B cell (primary cell): ENCODE results near the gene AQP6.

Source experiments
- EZH2 ChIP-seq: IDR thresholded peaks from 2 replicates; pipeline ENCODE4 v1.6.1; 2012; ENCODE audit warnings: borderline replicate concordance, low read depth, mild to moderate bottlenecking, moderate library complexity, low read length; ENCODE audit not compliant: insufficient read depth, poor library complexity, severe bottlenecking
- TF ChIP-seq, protein P1 (sequence below): fragments of 200-600 bp; IDR thresholded peaks from one replicate; pipeline ENCODE4 v1.8.0; 2022; ENCODE audit warnings: antibody characterized with exemption, mild to moderate bottlenecking

DNA sequence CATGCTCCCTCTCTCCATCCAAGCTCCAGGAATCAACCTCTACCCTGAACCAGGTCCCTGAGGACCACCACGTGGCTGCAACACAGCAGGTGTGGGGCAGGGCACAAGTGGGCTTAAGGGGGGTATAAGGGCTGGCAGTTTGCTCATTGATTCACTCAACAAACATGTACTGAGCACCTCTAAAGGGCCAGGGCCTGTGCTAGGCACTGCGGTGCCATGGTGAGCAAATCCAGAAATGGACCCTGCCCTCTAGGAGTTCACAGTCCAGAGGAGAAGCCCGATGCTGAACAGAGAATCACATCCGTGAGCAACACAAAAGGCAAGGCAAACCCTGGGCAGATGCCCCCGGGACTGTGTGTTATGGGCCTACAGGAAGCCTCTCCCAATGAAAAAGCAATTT, 28.7 kb upstream of the AQP6 start:
- TF ChIP-seq, protein P1, sequence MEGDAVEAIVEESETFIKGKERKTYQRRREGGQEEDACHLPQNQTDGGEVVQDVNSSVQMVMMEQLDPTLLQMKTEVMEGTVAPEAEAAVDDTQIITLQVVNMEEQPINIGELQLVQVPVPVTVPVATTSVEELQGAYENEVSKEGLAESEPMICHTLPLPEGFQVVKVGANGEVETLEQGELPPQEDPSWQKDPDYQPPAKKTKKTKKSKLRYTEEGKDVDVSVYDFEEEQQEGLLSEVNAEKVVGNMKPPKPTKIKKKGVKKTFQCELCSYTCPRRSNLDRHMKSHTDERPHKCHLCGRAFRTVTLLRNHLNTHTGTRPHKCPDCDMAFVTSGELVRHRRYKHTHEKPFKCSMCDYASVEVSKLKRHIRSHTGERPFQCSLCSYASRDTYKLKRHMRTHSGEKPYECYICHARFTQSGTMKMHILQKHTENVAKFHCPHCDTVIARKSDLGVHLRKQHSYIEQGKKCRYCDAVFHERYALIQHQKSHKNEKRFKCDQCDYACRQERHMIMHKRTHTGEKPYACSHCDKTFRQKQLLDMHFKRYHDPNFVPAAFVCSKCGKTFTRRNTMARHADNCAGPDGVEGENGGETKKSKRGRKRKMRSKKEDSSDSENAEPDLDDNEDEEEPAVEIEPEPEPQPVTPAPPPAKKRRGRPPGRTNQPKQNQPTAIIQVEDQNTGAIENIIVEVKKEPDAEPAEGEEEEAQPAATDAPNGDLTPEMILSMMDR: no peak
- TF ChIP-seq EZH2: no peak
